Hepatocyte (in vitro differentiated cells): ENCODE results near the gene SIK3. TPM values are rescaled to one million over a fixed set of nuclear protein-coding genes. Genes with fewer than 3 reads are reported as not detected.

Experiments
- DNase-seq: peaks from one replicate; pipeline ENCODE4 v3.0.0-alpha.2; 2016; ENCODE audit warnings: low spot score
- H2AFZ ChIP-seq: fragments of 200-600 bp; sonication (generic); 2 replicates; pipeline ENCODE4 v1.6.0; 2016; ENCODE audit warnings: antibody characterized with exemption, mild to moderate bottlenecking
- H3K27ac ChIP-seq: fragments of 200-600 bp; sonication (generic); 2 replicates; pipeline ENCODE4 v1.5.1; 2016; ENCODE audit warnings: mild to moderate bottlenecking
- H3K27me3 ChIP-seq: fragments of 200-600 bp; sonication (generic); 2 replicates; pipeline ENCODE4 v1.6.1; 2016
- H3K36me3 ChIP-seq: fragments of 200-600 bp; sonication (generic); replicated peaks from 2 replicates; pipeline ENCODE4 v1.5.1; 2016; ENCODE audit warnings: low read depth; ENCODE audit not compliant: insufficient read depth
- H3K4me1 ChIP-seq: fragments of 200-600 bp; sonication (generic); 2 replicates; pipeline ENCODE4 v1.5.1; 2016; ENCODE audit warnings: mild to moderate bottlenecking, moderate library complexity; ENCODE audit not compliant: insufficient read depth
- H3K4me2 ChIP-seq: fragments of 200-600 bp; sonication (generic); 2 replicates; pipeline ENCODE4 v1.6.0; 2016
- H3K4me3 ChIP-seq: fragments of 200-600 bp; sonication (generic); 2 replicates; pipeline ENCODE4 v1.5.1; 2016; ENCODE audit warnings: mild to moderate bottlenecking
- H3K79me2 ChIP-seq: fragments of 200-600 bp; sonication (generic); 2 replicates; pipeline ENCODE4 v1.6.0; 2017; ENCODE audit warnings: mild to moderate bottlenecking
- H3K9me2 ChIP-seq: fragments of 200-600 bp; sonication (generic); replicated peaks from 2 replicates; pipeline ENCODE4 v1.6.0; 2017; ENCODE audit warnings: mild to moderate bottlenecking; ENCODE audit not compliant: insufficient read depth
- H3K9me3 ChIP-seq: fragments of 200-600 bp; sonication (generic); 2 replicates; pipeline ENCODE4 v1.5.1; 2016; ENCODE audit warnings: low read depth, mild to moderate bottlenecking
- H4K20me1 ChIP-seq: fragments of 200-600 bp; sonication (generic); 2 replicates; pipeline ENCODE4 v1.6.0; 2016; ENCODE audit warnings: mild to moderate bottlenecking; ENCODE audit not compliant: insufficient read depth, poor library complexity, severe bottlenecking
- CTCF ChIP-seq: fragments of 200-600 bp; sonication (generic); IDR thresholded peaks from 2 replicates; pipeline ENCODE4 v1.5.1; 2016; ENCODE audit warnings: antibody characterized with exemption, mild to moderate bottlenecking; ENCODE audit not compliant: poor library complexity
- EZH2 ChIP-seq: fragments of 200-600 bp; sonication (generic); IDR thresholded peaks from 2 replicates; pipeline ENCODE4 v1.6.1; 2016; ENCODE audit warnings: antibody characterized with exemption, mild to moderate bottlenecking, borderline replicate concordance
- EZH2phosphoT487 ChIP-seq: fragments of 200-600 bp; sonication (generic); IDR thresholded peaks from one replicate; pipeline ENCODE4 v1.6.1; 2018; ENCODE audit warnings: antibody characterized with exemption, mild to moderate bottlenecking, low read depth, moderate library complexity; ENCODE audit not compliant: unreplicated experiment, severe bottlenecking
- WGBS: methylation state at CpG from one replicate; pipeline ENCODE4 v1.1.6; 2016; ENCODE audit warnings: low lambda C conversion rate; ENCODE audit errors: missing lambda C conversion rate; 5-methylcytosine and 5-hydroxymethylcytosine counted together
- polyA plus RNA-seq: library from polyadenylated mRNA; unstranded; fragments of >200 nt; fragmentation: Nextera tagmentation; extraction: Ambion mirVana; gene quantifications from 2 replicates; pipeline ENCODE4 v1.2.1, GENCODE V29; 2016
- total RNA-seq: library from RNA; depleted of rRNA; stranded (reverse); fragments of >200 nt; gene quantifications from 2 replicates; pipeline ENCODE4 v1.2.3, GENCODE V29; 2014

SIK3 gene
- total and polyA plus RNA-seq, 2 experiments from 2014 or later: 15.8 to 17.7 TPM

GRCh38 chr11:116857316-116857715 is 240.9 kb downstream of the SIK3 start:
- Histone ChIP-seq H3K9me2 (no peaks in the 10 kb centered on the region), H3K27me3 (no peaks in the 10 kb centered on the region), H3K27ac (no peak overlapping the region), H3K79me2 (no peaks in the 10 kb centered on the region), H3K4me1 (peaks cover 16% of the 10 kb centered on the region), H3K9me3 (no peaks in the 10 kb centered on the region), H4K20me1 (no peaks in the 10 kb centered on the region), H3K4me2 (no peak overlapping the region), H2AFZ (no peak overlapping the region), H3K36me3 (no peaks in the 10 kb centered on the region), H3K4me3 (no peak overlapping the region)
- 90% methylated on average over 2 of the region's 2 CpGs for WGBS
- no peak for DNase-seq
- TF ChIP-seq EZH2phosphoT487 (no peak), CTCF (no peak), EZH2 (no peak)

- DNase-seq: no peak
- Histone ChIP-seq H3K36me3 (no peaks in the 10 kb centered on the region), H3K4me2 (no peak overlapping the region), H3K4me3 (no peak overlapping the region), H3K9me3 (no peaks in the 10 kb centered on the region), H3K27me3 (no peaks in the 10 kb centered on the region), H3K4me1 (peaks cover 24% of the 10 kb centered on the region), H4K20me1 (no peaks in the 10 kb centered on the region), H2AFZ (no peak overlapping the region), H3K27ac (no peak overlapping the region), H3K79me2 (no peaks in the 10 kb centered on the region), H3K9me2 (no peaks in the 10 kb centered on the region)
- TF ChIP-seq EZH2phosphoT487 (no peak), CTCF (no peak), EZH2 (no peak)
- WGBS: 93% methylated on average over 5 of the region's 5 CpGs
Observed at GRCh38 chr11:116856423-116856822, 241.8 kb downstream of the SIK3 start.

GRCh38 chr11:116855413-116855812 is 242.8 kb downstream of the SIK3 start:
- Histone ChIP-seq H3K27ac (no peak overlapping the region), H4K20me1 (no peaks in the 10 kb centered on the region), H3K36me3 (no peaks in the 10 kb centered on the region), H2AFZ (no peak overlapping the region), H3K27me3 (no peaks in the 10 kb centered on the region), H3K79me2 (no peaks in the 10 kb centered on the region), H3K4me2 (no peak overlapping the region), H3K9me2 (no peaks in the 10 kb centered on the region), H3K4me3 (no peak overlapping the region), H3K4me1 (peaks cover 29% of the 10 kb centered on the region), H3K9me3 (no peaks in the 10 kb centered on the region)
- whole genome bisulfite sequencing: 98% methylated on average over 7 of the region's 7 CpGs
- no peak for DNase-seq
- TF ChIP-seq CTCF (no peak), EZH2phosphoT487 (no peak), EZH2 (no peak)
